Caco-2 (cell line): ENCODE data around the gene AUH. TPM values are rescaled to one million over a fixed set of nuclear protein-coding genes. Genes with fewer than 3 reads are reported as not detected.

Source experiments
- BruUV-seq: library from RNA; stranded (reverse); fragments of 400-500 nt; replicated peaks from 2 replicates; lab custom pipeline; 2021; lab: Mats Ljungman, UMichigan
- CTCF ChIA-PET: fragments of 300-600 bp; sonication (Branson Sonifier 250); formaldehyde crosslinking; loops from one replicate; lab custom pipeline; 2022; ENCODE audit warnings: antibody characterized with exemption; lab: Charles Lee
- POLR2A ChIA-PET: fragments of 300-600 bp; sonication (Branson Sonifier 250); formaldehyde crosslinking; loops from one replicate; lab custom pipeline; 2022; ENCODE audit warnings: antibody characterized with exemption; lab: Charles Lee
- DNase-seq, 2 experiments: peaks; one replicate each; pipeline versions ENCODE4 v3.0.0 to v3.0.0-alpha.2; 2020 to 2022
- H3K27me3 ChIP-seq: replicated peaks from 2 replicates; pipeline ENCODE4 v1.6.0; 2011; ENCODE audit warnings: low read length; ENCODE audit not compliant: control insufficient read depth, insufficient read depth
- H3K36me3 ChIP-seq: 2 replicates; pipeline ENCODE4 v1.5.1; 2011; ENCODE audit warnings: low read length; ENCODE audit not compliant: control insufficient read depth, insufficient read depth
- H3K4me1 ChIP-seq: fragments of 250-450 bp; sonication (Bioruptor Pico); 2 replicates; pipeline ENCODE4 v1.5.1; 2020; ENCODE audit warnings: mild to moderate bottlenecking
- H3K4me3 ChIP-seq: 2 replicates; pipeline ENCODE4 v1.5.1; 2011; ENCODE audit warnings: low read depth, mild to moderate bottlenecking, control low read depth, low read length
- H3K9me3 ChIP-seq: fragments of 250-450 bp; sonication (Bioruptor Pico); 2 replicates; pipeline ENCODE4 v1.5.1; 2020; ENCODE audit warnings: mild to moderate bottlenecking, moderate library complexity
- H3K27ac Mint-ChIP-seq: one replicate; pipeline ENCODE4 v1.8.0; 2022; ENCODE audit warnings: mixed read lengths; ENCODE audit not compliant: unreplicated experiment
- H3K27me3 Mint-ChIP-seq: one replicate; pipeline ENCODE4 v1.8.0; 2022; ENCODE audit warnings: mixed read lengths; ENCODE audit not compliant: insufficient read depth, unreplicated experiment
- H3K36me3 Mint-ChIP-seq: one replicate; pipeline ENCODE4 v1.8.0; 2022; ENCODE audit warnings: mild to moderate bottlenecking, mixed read lengths; ENCODE audit not compliant: insufficient read depth, unreplicated experiment
- H3K4me1 Mint-ChIP-seq: one replicate; pipeline ENCODE4 v1.8.0; 2022; ENCODE audit warnings: low read depth, mixed read lengths; ENCODE audit not compliant: unreplicated experiment
- H3K4me3 Mint-ChIP-seq: one replicate; pipeline ENCODE4 v1.8.0; 2022; ENCODE audit warnings: mild to moderate bottlenecking, moderate library complexity, mixed read lengths; ENCODE audit not compliant: unreplicated experiment
- H3K9me3 Mint-ChIP-seq: one replicate; pipeline ENCODE4 v1.8.0; 2022; ENCODE audit warnings: mixed read lengths; ENCODE audit not compliant: unreplicated experiment
- intact Hi-C: fragments of 100-400 bp; cut with micrococcal nuclease; formaldehyde crosslinking; loops from one replicate; pipeline ENCODE4 v1.10.0; 2022; ENCODE audit not compliant: unreplicated experiment
- total RNA-seq: library from RNA; stranded (reverse); gene quantifications from 2 replicates; pipeline ENCODE4 v1.2.3, GENCODE V29; 2022
- TF ChIP-seq, protein P1 (sequence below), 2 experiments: fragments of 200-600 bp in 1 of 2; IDR thresholded peaks; 1 replicate in 1 of 2; 2 replicates in 1 of 2; pipeline versions ENCODE4 v1.5.1 to v1.8.0; 2011 to 2022; ENCODE audit warnings: antibody characterized with exemption in 1 of 2, control low read depth in 1 of 2, inconsistent platforms in 1 of 2, low read depth in 1 of 2, low read length in 1 of 2, mild to moderate bottlenecking in 1 of 2, moderate library complexity in 1 of 2; ENCODE audit not compliant: insufficient read depth in 1 of 2, severe bottlenecking in 1 of 2, unreplicated experiment in 1 of 2

Gene AUH
- total RNA-seq, 1 experiment from 2014 or later, result 10.3 TPM

- no peaks in the 10 kb centered on the region for H3K4me1 ChIP-seq
- no peaks in the 10 kb centered on the region for H3K36me3 ChIP-seq
- no peak overlapping the region for H3K4me3 ChIP-seq
- Mint-ChIP-seq H3K36me3 (no peaks in the 10 kb centered on the region), H3K4me3 (no peak overlapping the region), H3K9me3 (no peaks in the 10 kb centered on the region), H3K4me1 (no peaks in the 10 kb centered on the region), H3K27ac (no peak overlapping the region), H3K27me3 (no peaks in the 10 kb centered on the region)
- no peaks in the 10 kb centered on the region for H3K9me3 ChIP-seq
- H3K27me3 ChIP-seq, result no peaks in the 10 kb centered on the region
- intact Hi-C loops, result no loop called here
- ChIA-PET POLR2A (no interaction called here), CTCF (no interaction called here)
- no TSS peak for BruUV-seq
- no peak for DNase-seq
- TF ChIP-seq, protein P1, sequence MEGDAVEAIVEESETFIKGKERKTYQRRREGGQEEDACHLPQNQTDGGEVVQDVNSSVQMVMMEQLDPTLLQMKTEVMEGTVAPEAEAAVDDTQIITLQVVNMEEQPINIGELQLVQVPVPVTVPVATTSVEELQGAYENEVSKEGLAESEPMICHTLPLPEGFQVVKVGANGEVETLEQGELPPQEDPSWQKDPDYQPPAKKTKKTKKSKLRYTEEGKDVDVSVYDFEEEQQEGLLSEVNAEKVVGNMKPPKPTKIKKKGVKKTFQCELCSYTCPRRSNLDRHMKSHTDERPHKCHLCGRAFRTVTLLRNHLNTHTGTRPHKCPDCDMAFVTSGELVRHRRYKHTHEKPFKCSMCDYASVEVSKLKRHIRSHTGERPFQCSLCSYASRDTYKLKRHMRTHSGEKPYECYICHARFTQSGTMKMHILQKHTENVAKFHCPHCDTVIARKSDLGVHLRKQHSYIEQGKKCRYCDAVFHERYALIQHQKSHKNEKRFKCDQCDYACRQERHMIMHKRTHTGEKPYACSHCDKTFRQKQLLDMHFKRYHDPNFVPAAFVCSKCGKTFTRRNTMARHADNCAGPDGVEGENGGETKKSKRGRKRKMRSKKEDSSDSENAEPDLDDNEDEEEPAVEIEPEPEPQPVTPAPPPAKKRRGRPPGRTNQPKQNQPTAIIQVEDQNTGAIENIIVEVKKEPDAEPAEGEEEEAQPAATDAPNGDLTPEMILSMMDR (IDR thresholded peaks at IDR 0.05; ENCODE audit: insufficient read depth in 1 of 2, low read depth in 1 of 2, low read length in 1 of 2, severe bottlenecking in 1 of 2, unreplicated experiment in 1 of 2), result no peak
Observed at GRCh38 chr9:91320299-91320698, 41.4 kb downstream of the AUH start.

DNA sequence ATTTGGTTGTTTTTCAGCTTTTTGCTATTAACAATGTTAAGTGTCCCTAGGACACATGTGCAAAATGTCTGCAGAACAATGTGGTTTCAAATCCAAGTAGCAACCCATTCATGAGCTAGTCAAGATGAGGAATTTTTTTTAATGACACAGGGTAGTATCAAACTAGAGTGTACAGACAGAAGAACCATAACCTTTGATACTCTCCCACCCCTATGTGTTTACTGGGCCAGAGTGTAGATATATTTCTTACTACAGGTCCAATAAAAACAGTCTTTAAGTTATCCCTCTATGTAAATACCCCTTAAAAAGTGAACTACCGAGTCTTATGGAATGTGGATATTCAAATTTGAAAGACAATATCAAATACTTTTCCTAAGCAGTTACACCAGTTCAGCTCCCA is 45.6 kb downstream of the AUH start:
- Histone ChIP-seq H3K4me1 (no peaks in the 10 kb centered on the region), H3K36me3 (no peaks in the 10 kb centered on the region), H3K27me3 (no peaks in the 10 kb centered on the region), H3K9me3 (no peaks in the 10 kb centered on the region), H3K4me3 (no peak overlapping the region)
- Mint-ChIP-seq H3K9me3 (no peaks in the 10 kb centered on the region), H3K4me3 (no peak overlapping the region), H3K27me3 (no peaks in the 10 kb centered on the region), H3K27ac (no peak overlapping the region), H3K4me1 (peaks cover 7% of the 10 kb centered on the region), H3K36me3 (no peaks in the 10 kb centered on the region)
- POLR2A ChIA-PET, result no interaction called here
- BruUV-seq, result no TSS peak
- TF ChIP-seq, protein P1 (IDR thresholded peaks at IDR 0.05; ENCODE audit: insufficient read depth in 1 of 2, low read depth in 1 of 2, low read length in 1 of 2, severe bottlenecking in 1 of 2, unreplicated experiment in 1 of 2), result no peak
- intact Hi-C loops, result no loop called here
- no peak for DNase-seq
- CTCF ChIA-PET, result no interaction called here

DNA sequence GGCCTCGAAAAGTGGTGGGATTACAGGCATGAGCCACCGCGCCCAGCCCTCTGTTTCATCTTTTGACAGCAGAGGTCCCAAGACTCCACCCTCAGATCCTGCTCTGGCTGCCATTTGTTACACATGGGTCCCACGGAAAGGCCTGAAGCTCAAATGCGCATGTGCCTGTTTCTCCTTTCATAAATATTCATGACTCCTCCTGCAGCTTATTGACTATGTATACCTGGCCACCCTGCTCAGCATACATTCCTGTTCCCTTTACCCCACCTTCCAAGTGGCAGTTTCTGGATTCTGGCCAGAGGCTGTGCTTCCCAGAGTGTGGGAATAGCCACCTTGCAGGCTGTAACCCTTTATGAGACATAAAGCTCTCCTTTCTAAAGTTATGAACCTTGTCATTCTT is 46.5 kb downstream of the AUH start:
- H3K27me3 Mint-ChIP-seq, result no peaks in the 10 kb centered on the region
- H3K4me1 Mint-ChIP-seq, result peaks cover 12% of the 10 kb centered on the region
- intact Hi-C loops, result no loop called here
- ChIA-PET CTCF (no interaction called here), POLR2A (no interaction called here)
- Histone ChIP-seq H3K4me3 (no peak overlapping the region), H3K9me3 (no peaks in the 10 kb centered on the region), H3K36me3 (no peaks in the 10 kb centered on the region), H3K4me1 (peaks cover 3% of the 10 kb centered on the region; the same call in 1 of the 2 replicates), H3K27me3 (no peaks in the 10 kb centered on the region)
- no peaks in the 10 kb centered on the region for H3K9me3 Mint-ChIP-seq
- no TSS peak for BruUV-seq
- H3K36me3 Mint-ChIP-seq, result no peaks in the 10 kb centered on the region
- TF ChIP-seq, protein P1 (IDR thresholded peaks at IDR 0.05; ENCODE audit: insufficient read depth in 1 of 2, low read depth in 1 of 2, low read length in 1 of 2, severe bottlenecking in 1 of 2, unreplicated experiment in 1 of 2), result no peak
- H3K27ac Mint-ChIP-seq, result no peak overlapping the region
- no peak for DNase-seq
- H3K4me3 Mint-ChIP-seq, result no peak overlapping the region
